H1 (cell line): ENCODE results near the gene MAP7D1. TPM values are rescaled to one million over a fixed set of nuclear protein-coding genes. Genes with fewer than 3 reads are reported as not detected.

Source experiments
- BCL11A ChIP-seq, 2 experiments: IDR thresholded peaks; one replicate each; pipeline ENCODE4 v1.6.1; 2011; ENCODE audit warnings: low read depth in 2 of 2, low read length in 2 of 2, mild to moderate bottlenecking in 2 of 2
- EZH2 ChIP-seq: fragments of 200-600 bp; sonication (generic); IDR thresholded peaks from 2 replicates; pipeline ENCODE4 v1.7.1; 2012; ENCODE audit warnings: low read depth, mild to moderate bottlenecking, moderate library complexity, low read length, inconsistent platforms; ENCODE audit not compliant: severe bottlenecking
- KDM4A ChIP-seq: IDR thresholded peaks from one replicate; pipeline ENCODE4 v1.7.1; 2012; ENCODE audit warnings: low read depth, mild to moderate bottlenecking, moderate library complexity, low read length, inconsistent platforms; ENCODE audit not compliant: severe bottlenecking
- NANOG ChIP-seq: IDR thresholded peaks from 2 replicates; pipeline ENCODE4 v1.6.1; 2011; ENCODE audit warnings: low read length, low read depth, mild to moderate bottlenecking, inconsistent platforms; ENCODE audit not compliant: insufficient read depth, poor library complexity, severe bottlenecking
- PHF8 ChIP-seq: fragments of 200-600 bp; sonication (generic); conservative IDR thresholded peaks from 2 replicates; pipeline ENCODE4 v1.7.1; 2012; ENCODE audit warnings: low read depth, mild to moderate bottlenecking, inconsistent platforms, low read length, moderate library complexity
- POLR2AphosphoS5 ChIP-seq: IDR thresholded peaks from 2 replicates; pipeline ENCODE4 v1.6.1; 2011; ENCODE audit warnings: low read depth, low read length
- RNF2 ChIP-seq: fragments of 200-900, 300-1000 bp; sonication (generic); IDR thresholded peaks from 2 replicates; pipeline ENCODE4 v1.7.1; 2016; ENCODE audit warnings: borderline replicate concordance, low read depth, mild to moderate bottlenecking, antibody characterized with exemption, low read length; ENCODE audit not compliant: poor library complexity, severe bottlenecking; ENCODE audit errors: missing control alignments
- TAF1 ChIP-seq: IDR thresholded peaks from 2 replicates; pipeline ENCODE4 v1.6.1; 2011; ENCODE audit warnings: mild to moderate bottlenecking, low read depth, low read length
- TBP ChIP-seq: IDR thresholded peaks from 2 replicates; pipeline ENCODE4 v1.6.1; 2011; ENCODE audit warnings: low read depth, low read length, improper control_type of control experiment
- YY1 ChIP-seq: IDR thresholded peaks from 2 replicates; pipeline ENCODE4 v1.6.1; 2011; ENCODE audit warnings: low read depth, mild to moderate bottlenecking, low read length
- polyA plus RNA-seq, 7 experiments: library from polyadenylated mRNA; depleted of rRNA in 3 of 7; stranded (reverse) in 5 of 7; unstranded in 2 of 7; fragments of >200 nt in 5 of 7; fragments of 200-250 nt in 2 of 7; gene quantifications; 1 replicate in 5 of 7; 2 replicates in 1 of 7; 4 replicates in 1 of 7; pipeline versions ENCODE4 v1.2.1 to v1.2.3, GENCODE V29; 2011 to 2013; ENCODE audit warnings: missing spikeins in 2 of 7, mixed read lengths in 2 of 7
- total RNA-seq: library from RNA; stranded (reverse); fragmentation: NEBNext Ultra II Directional; extraction: Animal tissue kit (Norgen Biotek cat#: 25700); gene quantifications from 2 replicates; pipeline ENCODE4 v1.2.1, GENCODE V29; 2021
- TF ChIP-seq, protein P1 (sequence below): IDR thresholded peaks from 2 replicates; pipeline ENCODE4 v1.6.1; 2012; ENCODE audit warnings: inconsistent platforms
- TF ChIP-seq, protein P2 (sequence below), 3 experiments: IDR thresholded peaks; 1 replicate in 2 of 3; 2 replicates in 1 of 3; pipeline versions ENCODE4 v1.5.1 to v1.6.1; 2011; ENCODE audit warnings: low read length in 3 of 3, mild to moderate bottlenecking in 3 of 3, inconsistent platforms in 2 of 3, low read depth in 1 of 3, moderate library complexity in 1 of 3; ENCODE audit not compliant: insufficient read depth in 1 of 3; ENCODE audit errors: control extremely low read depth in 1 of 3

The MAP7D1 gene
- total and polyA plus RNA-seq, 2 of the 8 experiments (the other 6 are each of a cell fraction or from before 2014, with no cell fraction given) = 18.2 to 52.4 TPM

DNA sequence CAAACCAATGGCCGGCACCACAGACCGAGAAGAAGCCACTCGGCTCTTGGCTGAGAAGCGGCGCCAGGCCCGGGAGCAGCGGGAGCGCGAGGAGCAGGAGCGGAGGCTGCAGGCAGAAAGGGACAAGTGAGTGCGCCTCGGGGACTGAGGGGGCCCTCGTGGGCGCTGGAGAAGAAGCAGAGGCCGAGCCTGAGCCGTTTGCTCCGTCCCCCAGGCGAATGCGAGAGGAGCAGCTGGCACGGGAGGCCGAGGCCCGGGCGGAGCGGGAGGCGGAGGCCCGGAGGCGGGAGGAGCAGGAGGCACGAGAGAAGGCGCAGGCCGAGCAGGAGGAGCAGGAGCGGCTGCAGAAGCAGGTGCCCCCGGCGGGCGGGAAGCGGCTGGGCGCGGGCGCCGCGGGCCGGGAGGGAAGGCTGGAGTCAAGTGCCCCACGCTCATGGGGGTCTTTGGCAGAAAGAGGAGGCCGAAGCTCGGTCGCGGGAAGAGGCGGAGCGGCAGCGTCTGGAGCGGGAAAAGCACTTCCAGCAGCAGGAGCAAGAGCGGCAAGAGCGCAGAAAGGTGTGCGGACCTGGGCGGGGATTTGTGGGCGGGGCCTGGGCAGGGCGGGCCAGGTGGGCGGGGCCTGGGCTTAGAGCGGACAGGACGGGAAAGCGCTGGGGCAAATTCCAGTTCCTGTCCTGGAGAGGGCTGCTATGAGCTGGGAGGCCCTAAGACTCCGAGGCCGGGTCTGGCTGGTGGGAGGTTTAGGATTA lies 22.7 kb downstream of the MAP7D1 start (continued):
- peak; percentile 43; the same call in 1 of the 2 replicates for TF ChIP-seq PHF8
- TF ChIP-seq POLR2AphosphoS5 = peak; percentile 74
- TF ChIP-seq YY1 = 0 out of 2 replicates have a peak, but pooled peaks have one; percentile 17
- no peak for TF ChIP-seq NANOG
- TF ChIP-seq, protein P1, sequence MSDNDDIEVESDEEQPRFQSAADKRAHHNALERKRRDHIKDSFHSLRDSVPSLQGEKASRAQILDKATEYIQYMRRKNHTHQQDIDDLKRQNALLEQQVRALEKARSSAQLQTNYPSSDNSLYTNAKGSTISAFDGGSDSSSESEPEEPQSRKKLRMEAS = peak; percentile 90
- TF ChIP-seq TAF1 = peak; percentile 61
- TF ChIP-seq KDM4A = peak; percentile 86
- no peak for TF ChIP-seq BCL11A (IDR thresholded peaks at IDR 0.05; ENCODE audit: low read depth in 2 of 2, low read length in 2 of 2)
- TF ChIP-seq RNF2 = peak; percentile 62
- peak; percentile 57; the same call in 1 of the 2 replicates for TF ChIP-seq TBP
- TF ChIP-seq EZH2 = peak; percentile 44
- TF ChIP-seq, protein P2, sequence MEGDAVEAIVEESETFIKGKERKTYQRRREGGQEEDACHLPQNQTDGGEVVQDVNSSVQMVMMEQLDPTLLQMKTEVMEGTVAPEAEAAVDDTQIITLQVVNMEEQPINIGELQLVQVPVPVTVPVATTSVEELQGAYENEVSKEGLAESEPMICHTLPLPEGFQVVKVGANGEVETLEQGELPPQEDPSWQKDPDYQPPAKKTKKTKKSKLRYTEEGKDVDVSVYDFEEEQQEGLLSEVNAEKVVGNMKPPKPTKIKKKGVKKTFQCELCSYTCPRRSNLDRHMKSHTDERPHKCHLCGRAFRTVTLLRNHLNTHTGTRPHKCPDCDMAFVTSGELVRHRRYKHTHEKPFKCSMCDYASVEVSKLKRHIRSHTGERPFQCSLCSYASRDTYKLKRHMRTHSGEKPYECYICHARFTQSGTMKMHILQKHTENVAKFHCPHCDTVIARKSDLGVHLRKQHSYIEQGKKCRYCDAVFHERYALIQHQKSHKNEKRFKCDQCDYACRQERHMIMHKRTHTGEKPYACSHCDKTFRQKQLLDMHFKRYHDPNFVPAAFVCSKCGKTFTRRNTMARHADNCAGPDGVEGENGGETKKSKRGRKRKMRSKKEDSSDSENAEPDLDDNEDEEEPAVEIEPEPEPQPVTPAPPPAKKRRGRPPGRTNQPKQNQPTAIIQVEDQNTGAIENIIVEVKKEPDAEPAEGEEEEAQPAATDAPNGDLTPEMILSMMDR (IDR thresholded peaks at IDR 0.05; ENCODE audit: control extremely low read depth in 1 of 3, insufficient read depth in 1 of 3, low read depth in 1 of 3, low read length in 3 of 3) = peak in 1 of 3 experiments; percentile 23; a peak in 1 of 4 replicates
